Muscle of leg (tissue), 16 donors: ENCODE data around the gene INCA1. TPM values are rescaled to one million over a fixed set of nuclear protein-coding genes. Genes with fewer than 3 reads are reported as not detected.

Experiments used
- DNase-seq: peaks from one replicate; pipeline ENCODE4 v3.0.0; 2013
- H3K27ac ChIP-seq: one replicate; pipeline ENCODE4 v1.5.1; 2013; ENCODE audit warnings: mild to moderate bottlenecking, low read length, control low read depth
- H3K27me3 ChIP-seq: one replicate; pipeline ENCODE4 v1.6.1; 2013; ENCODE audit warnings: low read length; ENCODE audit not compliant: control insufficient read depth, insufficient read depth
- H3K36me3 ChIP-seq: one replicate; pipeline ENCODE4 v1.6.1; 2013; ENCODE audit warnings: low read length; ENCODE audit not compliant: control insufficient read depth, insufficient read depth
- H3K4me1 ChIP-seq: one replicate; pipeline ENCODE4 v1.6.1; 2013; ENCODE audit warnings: low read length; ENCODE audit not compliant: control insufficient read depth, insufficient read depth
- H3K4me3 ChIP-seq: one replicate; pipeline ENCODE4 v1.5.1; 2013; ENCODE audit warnings: low read length, control low read depth
- H3K9me3 ChIP-seq: replicated peaks from 2 replicates; pipeline ENCODE4 v1.6.1; 2013; ENCODE audit warnings: low read depth, low read length; ENCODE audit not compliant: control insufficient read depth
- WGBS: methylation state at CpG from one replicate; pipeline ENCODE4 v1.1.5; 2013; ENCODE audit warnings: missing lambda C conversion rate; ENCODE audit not compliant: insufficient coverage; 5-methylcytosine and 5-hydroxymethylcytosine counted together
- long read RNA-seq, 11 donors: transcript quantifications; one replicate each; lab custom pipeline, GENCODE V29; 2026
- polyA plus RNA-seq, 8 donors: library from polyadenylated mRNA; unstranded; fragments of 120-200 nt; gene quantifications; one replicate each; pipeline versions ENCODE4 v1.2.1 to v1.2.3, GENCODE V29; 2013; ENCODE audit warnings: inconsistent platforms in 1 of 8, low replicate concordance in 1 of 8; ENCODE audit not compliant: insufficient read length in 8 of 8, insufficient read depth in 1 of 8
- total RNA-seq: library from RNA; stranded (reverse); fragments of 120-200 nt; gene quantifications from one replicate; pipeline ENCODE4 v1.2.4, GENCODE V29; 2013

Gene INCA1
- total RNA-seq (0.93 TPM), polyA plus RNA-seq (1 to 10 TPM; 2.8 to 5.4 (median 4.0) TPM)
- long read RNA-seq, donor 1 = 0 reads
- long read RNA-seq, donor 2 = 0 reads
- long read RNA-seq, donor 3 = 0 reads
- long read RNA-seq, donor 4, partial matches to known transcripts = 8 of 8 reads
- long read RNA-seq, donor 4, other reads (novel, unspliced or antisense) = 0 of 8 reads
- long read RNA-seq, donor 5 = 0 reads
- long read RNA-seq, donor 6, partial matches to known transcripts = 22 of 39 reads
- long read RNA-seq, donor 6, other reads (novel, unspliced or antisense) = 17 of 39 reads
- long read RNA-seq, donor 7, partial matches to known transcripts = 98 of 108 reads
- long read RNA-seq, donor 7, other reads (novel, unspliced or antisense) = 10 of 108 reads
- long read RNA-seq, donor 8 = 0 reads
- long read RNA-seq, donor 9, partial matches to known transcripts = 55 of 64 reads
- long read RNA-seq, donor 9, other reads (novel, unspliced or antisense) = 9 of 64 reads
- long read RNA-seq, donor 10, partial matches to known transcripts = 6 of 6 reads
- long read RNA-seq, donor 10, other reads (novel, unspliced or antisense) = 0 of 6 reads
- long read RNA-seq, donor 11, partial matches to known transcripts = 0 of 1 reads
- long read RNA-seq, donor 11, other reads (novel, unspliced or antisense) = 0 of 1 reads

GRCh38 chr17:4997302-4998026 lies at the start of gene INCA1, which contains the start of gene KIF1C:
TSS of gene INCA1 (minus strand) at chr17:4997522. CDS start at chr17:4994437, 3,085 bp downstream.
TSS of gene KIF1C (plus strand) at chr17:4997950. CDS start at chr17:5000247, 2,297 bp downstream.
- no peaks in the 10 kb centered on the region for H3K9me3 ChIP-seq
- DNase-seq = peak; percentile 97
- H3K27me3 ChIP-seq = no peaks in the 10 kb centered on the region
- under 1% methylated on average over 93 of the region's 93 CpGs for WGBS
- peak within 1 kb of the TSS; percentile 85 for H3K4me3 ChIP-seq
- peak within 1 kb of the TSS; percentile 91 for H3K27ac ChIP-seq
- H3K36me3 ChIP-seq = peaks cover 20% of the 10 kb centered on the region
- H3K4me1 ChIP-seq = peaks cover 35% of the 10 kb centered on the region

- 100% methylated on average over 1 of the region's 6 CpGs for WGBS
These were observed 48.2 kb upstream of the INCA1 start for GRCh38 chr17:5045496-5045895.

GRCh38 chr17:5044630-5045029 lies 47.3 kb upstream of the INCA1 start:
- DNase-seq = no peak
- H3K27ac ChIP-seq = no peak overlapping the region
- peaks cover 6% of the 10 kb centered on the region for H3K4me1 ChIP-seq
- no peaks in the 10 kb centered on the region for H3K9me3 ChIP-seq
- H3K36me3 ChIP-seq = no peaks in the 10 kb centered on the region
- H3K27me3 ChIP-seq = no peaks in the 10 kb centered on the region
- no peak overlapping the region for H3K4me3 ChIP-seq
- WGBS = 100% methylated on average over 1 of the region's 5 CpGs

More at GRCh38 chr17:5045496-5045895, 48.2 kb upstream of the INCA1 start:
- DNase-seq = no peak
- Histone ChIP-seq H3K27me3 (no peaks in the 10 kb centered on the region), H3K9me3 (no peaks in the 10 kb centered on the region), H3K36me3 (no peaks in the 10 kb centered on the region), H3K4me3 (no peak overlapping the region), H3K4me1 (peaks cover 13% of the 10 kb centered on the region), H3K27ac (no peak overlapping the region)

GRCh38 chr17:5043524-5043923 lies 46.2 kb upstream of the INCA1 start:
- H3K27ac ChIP-seq = no peak overlapping the region
- 94% methylated on average over 1 of the region's 1 CpG for WGBS

GRCh38 chr17:5042157-5043022 lies 45.1 kb upstream of the INCA1 start:
- Histone ChIP-seq H3K9me3 (no peaks in the 10 kb centered on the region), H3K4me3 (no peak overlapping the region), H3K36me3 (no peaks in the 10 kb centered on the region), H3K27me3 (no peaks in the 10 kb centered on the region), H3K4me1 (no peaks in the 10 kb centered on the region), H3K27ac (no peak overlapping the region)
- 67% methylated on average over 2 of the region's 15 CpGs for WGBS
- DNase-seq = no peak

More at GRCh38 chr17:5043524-5043923, 46.2 kb upstream of the INCA1 start:
- DNase-seq = no peak
- Histone ChIP-seq H3K4me1 (no peaks in the 10 kb centered on the region), H3K27me3 (no peaks in the 10 kb centered on the region), H3K9me3 (no peaks in the 10 kb centered on the region), H3K4me3 (no peak overlapping the region), H3K36me3 (no peaks in the 10 kb centered on the region)

GRCh38 chr17:5035315-5035714 lies 38.0 kb upstream of the INCA1 start, which contains the start of gene SLC52A1:
TSS of gene SLC52A1 (minus strand) at chr17:5035426. CDS start at chr17:5034606, 820 bp downstream.
- H3K27ac ChIP-seq = no peak within 1 kb of the TSS
- 9% methylated on average over 19 of the region's 24 CpGs for WGBS
- H3K9me3 ChIP-seq = no peaks in the 10 kb centered on the region
- H3K36me3 ChIP-seq = no peaks in the 10 kb centered on the region
- DNase-seq = no peak
- no peak within 1 kb of the TSS for H3K4me3 ChIP-seq
- H3K27me3 ChIP-seq = peaks cover 15% of the 10 kb centered on the region
- peaks cover 4% of the 10 kb centered on the region for H3K4me1 ChIP-seq

GRCh38 chr17:5034651-5035050 lies 37.3 kb upstream of the INCA1 start:
- no peak for DNase-seq
- peaks cover 4% of the 10 kb centered on the region for H3K4me1 ChIP-seq
- H3K4me3 ChIP-seq = no peak overlapping the region
- H3K36me3 ChIP-seq = no peaks in the 10 kb centered on the region
- no peaks in the 10 kb centered on the region for H3K9me3 ChIP-seq
- WGBS = 90% methylated on average over 14 of the region's 14 CpGs
- peaks cover 15% of the 10 kb centered on the region for H3K27me3 ChIP-seq
- H3K27ac ChIP-seq = no peak overlapping the region

GRCh38 chr17:5034063-5034462 lies 36.7 kb upstream of the INCA1 start:
- Histone ChIP-seq H3K27me3 (peaks cover 15% of the 10 kb centered on the region), H3K36me3 (no peaks in the 10 kb centered on the region), H3K4me3 (no peak overlapping the region), H3K9me3 (no peaks in the 10 kb centered on the region), H3K4me1 (peaks cover 4% of the 10 kb centered on the region), H3K27ac (no peak overlapping the region)
- 88% methylated on average over 4 of the region's 5 CpGs for WGBS
- DNase-seq = no peak

- WGBS = 84% methylated on average over 11 of the region's 13 CpGs
- peaks cover 4% of the 10 kb centered on the region for H3K4me1 ChIP-seq
- peaks cover 15% of the 10 kb centered on the region for H3K27me3 ChIP-seq
- H3K27ac ChIP-seq = no peak overlapping the region
- no peaks in the 10 kb centered on the region for H3K9me3 ChIP-seq
- DNase-seq = no peak
- H3K4me3 ChIP-seq = no peak overlapping the region
- H3K36me3 ChIP-seq = no peaks in the 10 kb centered on the region
These were observed 36.2 kb upstream of the INCA1 start for GRCh38 chr17:5033352-5034015.
